ENCODE data around the gene MRPS15.

GRCh38 chr1:36511804-36512798, 47.9 kb upstream of the MRPS15 start:
- no peak for TF ChIP-seq ZNF333 (CRISPR knock-in tag; IDR thresholded peaks at IDR 0.05; ENCODE audit: borderline replicate concordance)
- no peak for TF ChIP-seq SRF (IDR thresholded peaks at IDR 0.05; ENCODE audit: low read depth, low read length)
- TF ChIP-seq FIP1L1 (IDR thresholded peaks at IDR 0.05; ENCODE audit: borderline replicate concordance, insufficient read depth, low read depth, low read length) = no peak
- no peak for TF ChIP-seq ZIK1 (CRISPR knock-in tag; IDR thresholded peaks at IDR 0.05; ENCODE audit: borderline replicate concordance, low read depth)
- no peak for TF ChIP-seq SMARCE1 (IDR thresholded peaks at IDR 0.05; ENCODE audit: borderline replicate concordance)
- TF ChIP-seq CTCF (CRISPR knock-in tag; IDR thresholded peaks at IDR 0.05) = no peak
- TF ChIP-seq REST (IDR thresholded peaks at IDR 0.05; ENCODE audit: borderline replicate concordance in 1 of 2, low read depth in 1 of 2, low read length in 2 of 2) = no peak
- no peak for TF ChIP-seq ZNF598 (CRISPR knock-in tag; IDR thresholded peaks at IDR 0.05; ENCODE audit: borderline replicate concordance)
- TF ChIP-seq SP4 (CRISPR knock-in tag; IDR thresholded peaks at IDR 0.05) = no peak
- no peak for TF ChIP-seq POGZ (CRISPR knock-in tag; IDR thresholded peaks at IDR 0.05)
- no peak for TF ChIP-seq PRDM4 (CRISPR knock-in tag; IDR thresholded peaks at IDR 0.05; ENCODE audit: borderline replicate concordance)
- no peak for TF ChIP-seq ZNF549 (CRISPR knock-in tag; IDR thresholded peaks at IDR 0.05)

Measured in HepG2 (cell line).